ENCODE measurements around the gene NPIPB12.
"Not testable (repeated sequence)": the region's sequence is repeated elsewhere in the genome, so short reads cannot be mapped to it uniquely, and the experiment has no call there.

GRCh38 chr16:29454828-29455227 is 51.4 kb downstream of the NPIPB12 start:
- not testable (repeated sequence) for TF ChIP-seq CTCF (IDR thresholded peaks at IDR 0.05; ENCODE audit: low read length); EZH2phosphoT487 (IDR thresholded peaks at IDR 0.05; ENCODE audit: low read length); EZH2 (optimal IDR thresholded peaks at IDR 0.05; ENCODE audit: low read depth, low read length)
